MCF 10A (cell line): ENCODE results near the gene GYG1. TPM values are rescaled to one million over a fixed set of nuclear protein-coding genes. Genes with fewer than 3 reads are reported as not detected.

Experiments
- BruUV-seq: library from RNA; stranded (reverse); fragments of 400-500 nt; replicated peaks from 2 replicates; lab custom pipeline; 2021; lab: Mats Ljungman, UMichigan
- CTCF ChIA-PET: fragments of 300-600 bp; sonication (Branson Sonifier 250); formaldehyde crosslinking; extraction: SDS; loops from one replicate; lab custom pipeline; 2021; ENCODE audit warnings: antibody characterized with exemption, inconsistent platforms; lab: Yijun Ruan, JAX
- POLR2A ChIA-PET: fragments of 300-600, 350-650 bp; sonication (Branson Sonifier 250); formaldehyde crosslinking; extraction: SDS; loops from one replicate; lab custom pipeline; 2020; ENCODE audit warnings: antibody characterized with exemption, inconsistent platforms; lab: Yijun Ruan, JAX
- DNase-seq: peaks from one replicate; pipeline ENCODE4 v3.0.0-alpha.2; 2018; ENCODE audit not compliant: unreplicated experiment
- H3K27ac Mint-ChIP-seq: one replicate; pipeline ENCODE4 v1.8.0; 2022; ENCODE audit warnings: mild to moderate bottlenecking, low read depth, mixed read lengths; ENCODE audit not compliant: unreplicated experiment
- H3K27me3 Mint-ChIP-seq: one replicate; pipeline ENCODE4 v1.8.0; 2022; ENCODE audit warnings: mixed read lengths; ENCODE audit not compliant: insufficient read depth, unreplicated experiment
- H3K36me3 Mint-ChIP-seq: one replicate; pipeline ENCODE4 v1.8.0; 2022; ENCODE audit warnings: mild to moderate bottlenecking, moderate library complexity, mixed read lengths; ENCODE audit not compliant: insufficient read depth, unreplicated experiment
- H3K4me1 Mint-ChIP-seq: one replicate; pipeline ENCODE4 v1.8.0; 2022; ENCODE audit warnings: mixed read lengths; ENCODE audit not compliant: insufficient read depth, unreplicated experiment
- H3K4me3 Mint-ChIP-seq: one replicate; pipeline ENCODE4 v1.8.0; 2022; ENCODE audit warnings: mild to moderate bottlenecking, moderate library complexity, mixed read lengths; ENCODE audit not compliant: unreplicated experiment
- H3K9me3 Mint-ChIP-seq: one replicate; pipeline ENCODE4 v1.8.0; 2022; ENCODE audit warnings: mixed read lengths; ENCODE audit not compliant: unreplicated experiment
- intact Hi-C: fragments of 100-400 bp; cut with micrococcal nuclease; formaldehyde crosslinking; loops from 2 replicates; pipeline ENCODE4 v1.14.1; 2022
- total RNA-seq: library from RNA; stranded (reverse); gene quantifications from 2 replicates; pipeline ENCODE4 v1.2.3, GENCODE V29; 2022
- TF ChIP-seq, protein P1 (sequence below): fragments of 200-600 bp; IDR thresholded peaks from one replicate; pipeline ENCODE4 v1.8.0; 2022; ENCODE audit warnings: antibody characterized with exemption, mild to moderate bottlenecking; ENCODE audit not compliant: unreplicated experiment

GYG1 gene
- total RNA-seq, 1 experiment from 2014 or later, result 22.3 TPM

DNA sequence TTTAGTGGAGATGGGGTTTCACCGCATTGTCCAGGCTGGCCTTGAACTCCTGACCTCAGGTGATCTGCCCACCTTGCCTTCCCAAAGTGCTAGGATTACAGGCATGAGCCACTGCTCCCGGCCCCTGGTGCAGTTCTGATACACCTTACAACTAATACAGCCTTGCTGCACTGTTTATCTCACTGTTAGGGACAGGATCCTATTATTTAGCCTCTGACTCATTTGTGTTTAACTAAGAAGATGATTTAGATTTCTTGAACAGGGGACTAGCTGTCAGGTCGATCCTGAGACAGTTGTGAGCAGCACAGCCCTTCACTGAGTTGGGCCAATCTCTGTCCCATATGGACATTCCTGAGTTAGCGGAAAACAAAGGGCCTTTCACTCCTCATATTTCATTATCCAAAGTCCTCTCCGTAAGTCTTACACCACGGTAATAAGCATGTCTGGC, 19.2 kb downstream of the GYG1 start:
- H3K9me3 Mint-ChIP-seq, result no peaks in the 10 kb centered on the region
- intact Hi-C loops, result no loop called here
- no peaks in the 10 kb centered on the region for H3K27me3 Mint-ChIP-seq
- H3K4me1 Mint-ChIP-seq, result no peaks in the 10 kb centered on the region
- peaks cover 35% of the 10 kb centered on the region for H3K36me3 Mint-ChIP-seq
- H3K4me3 Mint-ChIP-seq, result no peak overlapping the region
- TF ChIP-seq, protein P1, sequence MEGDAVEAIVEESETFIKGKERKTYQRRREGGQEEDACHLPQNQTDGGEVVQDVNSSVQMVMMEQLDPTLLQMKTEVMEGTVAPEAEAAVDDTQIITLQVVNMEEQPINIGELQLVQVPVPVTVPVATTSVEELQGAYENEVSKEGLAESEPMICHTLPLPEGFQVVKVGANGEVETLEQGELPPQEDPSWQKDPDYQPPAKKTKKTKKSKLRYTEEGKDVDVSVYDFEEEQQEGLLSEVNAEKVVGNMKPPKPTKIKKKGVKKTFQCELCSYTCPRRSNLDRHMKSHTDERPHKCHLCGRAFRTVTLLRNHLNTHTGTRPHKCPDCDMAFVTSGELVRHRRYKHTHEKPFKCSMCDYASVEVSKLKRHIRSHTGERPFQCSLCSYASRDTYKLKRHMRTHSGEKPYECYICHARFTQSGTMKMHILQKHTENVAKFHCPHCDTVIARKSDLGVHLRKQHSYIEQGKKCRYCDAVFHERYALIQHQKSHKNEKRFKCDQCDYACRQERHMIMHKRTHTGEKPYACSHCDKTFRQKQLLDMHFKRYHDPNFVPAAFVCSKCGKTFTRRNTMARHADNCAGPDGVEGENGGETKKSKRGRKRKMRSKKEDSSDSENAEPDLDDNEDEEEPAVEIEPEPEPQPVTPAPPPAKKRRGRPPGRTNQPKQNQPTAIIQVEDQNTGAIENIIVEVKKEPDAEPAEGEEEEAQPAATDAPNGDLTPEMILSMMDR, result no peak
- no TSS peak for BruUV-seq
- DNase-seq, result no peak
- no peak overlapping the region for H3K27ac Mint-ChIP-seq
- ChIA-PET CTCF (interaction anchor here (1.4 kb wide), 1 partner anchor 12 kb away, joined by 3 read pairs; no protein-coding TSS in a partner anchor), POLR2A (no interaction called here)

DNA sequence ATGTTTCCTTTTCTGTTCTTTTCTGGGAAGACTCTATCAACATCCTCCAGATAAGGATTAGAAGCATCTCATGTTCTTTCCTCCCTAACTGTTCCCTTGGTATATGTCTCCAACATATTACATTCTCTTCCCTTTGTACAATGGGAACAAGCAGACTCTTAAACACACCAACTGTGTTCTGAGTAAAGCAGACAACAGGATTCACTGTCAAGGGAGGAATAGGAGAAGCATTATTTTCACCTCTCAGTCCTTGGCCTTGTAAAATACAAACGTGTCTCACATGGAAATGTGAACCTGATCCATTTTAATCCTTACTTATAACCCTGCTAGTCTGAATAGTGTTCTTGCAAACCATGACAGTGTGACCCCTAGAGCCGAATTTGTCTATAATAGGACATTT, 19.6 kb downstream of the GYG1 start:
- no peak for DNase-seq
- no peak overlapping the region for H3K27ac Mint-ChIP-seq
- H3K4me1 Mint-ChIP-seq, result no peaks in the 10 kb centered on the region
- peaks cover 35% of the 10 kb centered on the region for H3K36me3 Mint-ChIP-seq
- TF ChIP-seq, protein P1, result no peak
- intact Hi-C loops, result no loop called here
- no peaks in the 10 kb centered on the region for H3K27me3 Mint-ChIP-seq
- no TSS peak for BruUV-seq
- no peak overlapping the region for H3K4me3 Mint-ChIP-seq
- POLR2A ChIA-PET, result no interaction called here
- no peaks in the 10 kb centered on the region for H3K9me3 Mint-ChIP-seq
- CTCF ChIA-PET, result no interaction called here

DNA sequence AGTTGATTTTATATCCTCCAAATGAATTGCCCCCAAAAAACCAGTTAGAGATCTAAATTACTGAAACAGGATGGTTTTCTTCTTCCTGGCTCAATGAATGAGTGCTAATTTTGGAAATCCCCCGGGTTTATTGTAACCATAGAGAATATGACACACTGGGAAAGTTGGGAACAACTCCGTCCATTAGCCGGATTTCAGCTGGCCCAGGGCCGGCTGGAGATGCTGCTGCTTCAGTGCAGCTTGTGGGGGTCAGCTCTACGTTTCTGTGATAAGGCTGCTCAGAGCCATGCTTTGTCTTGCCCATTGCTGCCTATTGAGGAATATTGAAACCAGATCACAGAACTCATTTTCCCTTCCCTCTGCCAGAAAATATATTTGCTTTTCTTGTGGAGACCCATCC, 20.3 kb downstream of the GYG1 start:
- POLR2A ChIA-PET, result no interaction called here
- no peak overlapping the region for H3K4me3 Mint-ChIP-seq
- H3K9me3 Mint-ChIP-seq, result no peaks in the 10 kb centered on the region
- intact Hi-C loops, result no loop called here
- TF ChIP-seq, protein P1, result no peak
- H3K27ac Mint-ChIP-seq, result no peak overlapping the region
- BruUV-seq, result no TSS peak
- no peaks in the 10 kb centered on the region for H3K27me3 Mint-ChIP-seq
- H3K4me1 Mint-ChIP-seq, result no peaks in the 10 kb centered on the region
- CTCF ChIA-PET, result no interaction called here
- H3K36me3 Mint-ChIP-seq, result peaks cover 35% of the 10 kb centered on the region
- no peak for DNase-seq

DNA sequence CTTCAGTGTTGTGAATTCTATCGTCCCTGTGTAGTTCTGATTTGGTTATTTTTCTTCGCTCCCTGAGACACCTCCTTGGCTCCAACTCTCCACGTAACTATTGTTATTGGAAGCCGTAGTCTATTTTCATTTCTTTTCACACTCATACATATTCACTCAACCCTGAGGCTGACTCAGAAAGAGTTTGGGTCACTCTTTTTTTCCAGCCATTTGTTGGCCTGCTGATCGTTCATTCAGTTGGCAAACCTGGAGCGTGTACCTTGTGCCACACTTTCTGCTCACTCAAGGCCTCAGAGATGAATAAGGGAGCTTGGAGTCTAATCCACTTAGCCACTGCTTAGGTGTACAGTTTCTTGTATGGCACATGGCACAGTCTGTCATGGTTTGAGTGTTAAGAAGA, 22.4 kb downstream of the GYG1 start:
- DNase-seq, result no peak
- intact Hi-C loops, result no loop called here
- H3K27me3 Mint-ChIP-seq, result no peaks in the 10 kb centered on the region
- peaks cover 22% of the 10 kb centered on the region for H3K36me3 Mint-ChIP-seq
- BruUV-seq, result no TSS peak
- H3K4me3 Mint-ChIP-seq, result no peak overlapping the region
- H3K27ac Mint-ChIP-seq, result no peak overlapping the region
- H3K9me3 Mint-ChIP-seq, result no peaks in the 10 kb centered on the region
- TF ChIP-seq, protein P1, result no peak
- ChIA-PET CTCF (interaction anchor here (0.6 kb wide), 1 partner anchor 80 kb away, joined by 3 read pairs; no protein-coding TSS in a partner anchor), POLR2A (interaction anchor here (0.6 kb wide), 1 partner anchor 154 kb away, joined by 3 read pairs; no protein-coding TSS in a partner anchor)
- no peaks in the 10 kb centered on the region for H3K4me1 Mint-ChIP-seq
